NCI-H82 treated with DMSO at 0.1 percent for 48 hours (cell line): Measurements from ENCODE around the gene TAF5.
"Not testable (repeated sequence)": the region's sequence is repeated elsewhere in the genome, so short reads cannot be mapped to it uniquely, and the experiment has no call there.

Source experiments
- DNase-seq: peaks from one replicate; lab custom pipeline; 2025; ENCODE audit not compliant: unreplicated experiment; lab: John Stamatoyannopoulos, UW

The TAF5 gene

GRCh38 chr10:103397191-103397825 is 29.5 kb downstream of the TAF5 start:
- DNase-seq = no peak

GRCh38 chr10:103413564-103413963 is 45.8 kb downstream of the TAF5 start:
- no peak for DNase-seq

GRCh38 chr10:103415581-103415980 is 47.8 kb downstream of the TAF5 start:
- no peak for DNase-seq

GRCh38 chr10:103416436-103417147 is 48.8 kb downstream of the TAF5 start:
- DNase-seq = no peak

GRCh38 chr10:103417148-103417469 is 49.3 kb downstream of the TAF5 start:
- not testable (repeated sequence) for DNase-seq

- no peak for DNase-seq
Measured at GRCh38 chr10:103417601-103418000, 49.8 kb downstream of the TAF5 start.

GRCh38 chr10:103419101-103419500 is 51.3 kb downstream of the TAF5 start:
- no peak for DNase-seq

GRCh38 chr10:103423748-103424147 is 56.0 kb downstream of the TAF5 start:
- DNase-seq = no peak

GRCh38 chr10:103427866-103428265 is 60.1 kb downstream of the TAF5 start:
- no peak for DNase-seq

- DNase-seq = no peak
Measured at GRCh38 chr10:103428989-103429643, 61.3 kb downstream of the TAF5 start.

GRCh38 chr10:103429647-103430046 is 61.9 kb downstream of the TAF5 start:
- no peak for DNase-seq

- no peak for DNase-seq
Measured at GRCh38 chr10:103431902-103432301, 64.1 kb downstream of the TAF5 start.

GRCh38 chr10:103433858-103434257 is 66.1 kb downstream of the TAF5 start:
- no peak for DNase-seq
